GM18861 (cell line): ENCODE results near the gene PLK3.
"Not testable (repeated sequence)": the region's sequence is repeated elsewhere in the genome, so short reads cannot be mapped to it uniquely, and the experiment has no call there.

Source experiments
- ATAC-seq: cut with Tn5 transposase; IDR thresholded peaks from one replicate; pipeline ENCODE4 v1.9.1; 2021; ENCODE audit not compliant: unreplicated experiment

The PLK3 gene

DNA sequence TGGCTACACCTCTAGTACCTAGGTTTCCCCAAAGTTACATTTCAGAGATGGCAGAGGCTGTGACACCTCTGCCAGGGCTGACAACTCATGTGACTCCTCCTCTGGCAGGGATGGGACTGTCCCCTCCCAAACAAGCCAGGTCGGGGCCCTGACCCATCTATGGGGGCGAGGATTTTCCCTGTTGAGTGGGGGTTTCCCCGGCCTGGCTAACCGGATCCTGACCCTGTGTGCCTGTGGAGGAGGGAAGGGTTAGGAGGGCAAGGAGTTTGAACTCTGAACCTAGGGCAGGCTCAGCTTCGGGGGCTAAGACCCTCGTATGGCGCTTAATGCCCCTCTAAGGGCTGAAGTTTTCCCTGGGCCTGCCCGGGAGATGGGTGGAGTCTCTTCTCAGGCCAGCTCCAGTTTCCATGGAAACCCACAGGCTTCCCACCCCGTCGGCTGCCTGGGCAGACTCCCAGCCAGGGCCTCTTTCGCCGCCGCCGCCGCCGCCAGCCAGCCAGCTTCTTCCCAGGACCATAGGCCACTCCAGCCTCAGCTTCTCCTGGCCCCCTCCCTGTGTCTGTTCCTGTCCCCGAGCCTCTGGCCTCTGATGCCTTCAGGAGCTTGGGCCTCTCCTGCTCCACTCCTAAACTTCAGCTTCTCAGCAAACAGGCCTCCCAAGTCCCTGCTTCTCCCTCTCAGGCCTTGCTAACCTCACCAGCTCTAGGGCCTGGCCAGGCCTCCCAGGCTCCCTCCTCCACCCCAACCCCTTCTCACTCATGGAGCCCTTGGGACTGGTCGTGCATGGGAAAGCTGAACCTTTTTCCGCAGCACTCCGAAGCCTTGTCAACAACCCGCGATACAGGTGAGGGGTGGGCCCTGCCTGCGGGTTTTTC, 8.1 kb downstream of the PLK3 start, which contains the start of gene BTBD19:
TSS of gene BTBD19 (plus strand) at position 461 of the 875 bp plus-strand sequence. CDS start at position 759, 298 bp downstream.
- ATAC-seq, result peak; percentile 29

DNA sequence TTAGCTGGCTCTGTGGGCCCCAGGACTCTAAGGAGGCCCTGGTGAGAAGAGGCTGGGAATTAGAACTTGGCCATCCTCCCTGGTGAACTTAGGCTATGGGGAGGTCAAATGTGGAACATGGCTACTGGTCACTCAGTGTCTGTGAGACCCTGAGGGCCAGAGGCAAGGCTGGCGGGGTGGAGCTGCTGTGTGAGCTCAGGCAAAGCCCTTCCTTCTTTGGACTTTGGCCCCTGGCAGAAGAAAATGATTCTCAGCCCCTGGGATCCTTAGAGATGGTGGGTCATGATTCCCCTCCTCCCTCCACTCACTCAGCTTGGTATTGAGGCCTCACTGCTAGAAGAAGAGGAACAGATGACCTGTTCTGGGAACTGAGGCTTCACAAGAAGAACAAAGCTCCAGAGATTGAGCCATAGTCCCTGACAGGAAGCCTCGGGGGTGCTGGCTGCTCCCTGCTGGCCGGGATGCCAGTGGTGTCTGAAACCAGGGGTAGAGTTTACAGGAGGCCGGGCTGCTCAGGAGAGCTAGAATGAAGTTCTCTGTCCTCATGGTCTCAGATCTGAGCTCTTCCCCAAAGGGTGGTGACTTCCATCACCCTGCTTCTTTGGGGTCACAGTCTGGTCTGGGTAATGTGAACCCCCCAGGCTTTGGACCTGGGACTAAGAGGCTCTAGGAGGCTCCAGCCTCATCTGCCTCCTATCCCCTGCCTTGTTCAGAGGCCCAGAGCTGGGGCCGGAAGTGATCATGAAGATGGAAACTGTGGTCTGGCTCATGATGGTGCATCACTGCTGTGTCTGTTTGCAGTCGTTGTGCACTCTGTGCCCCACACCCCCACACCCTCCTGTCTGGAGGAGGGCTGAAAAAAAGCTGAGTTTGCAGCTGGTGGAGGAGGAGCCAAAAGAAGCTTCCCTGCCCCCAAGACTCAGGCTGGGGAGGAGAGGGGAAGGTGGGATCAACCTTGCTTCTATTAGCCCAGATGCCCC, 9.1 kb downstream of the PLK3 start:
- ATAC-seq, result peak; percentile 47

DNA sequence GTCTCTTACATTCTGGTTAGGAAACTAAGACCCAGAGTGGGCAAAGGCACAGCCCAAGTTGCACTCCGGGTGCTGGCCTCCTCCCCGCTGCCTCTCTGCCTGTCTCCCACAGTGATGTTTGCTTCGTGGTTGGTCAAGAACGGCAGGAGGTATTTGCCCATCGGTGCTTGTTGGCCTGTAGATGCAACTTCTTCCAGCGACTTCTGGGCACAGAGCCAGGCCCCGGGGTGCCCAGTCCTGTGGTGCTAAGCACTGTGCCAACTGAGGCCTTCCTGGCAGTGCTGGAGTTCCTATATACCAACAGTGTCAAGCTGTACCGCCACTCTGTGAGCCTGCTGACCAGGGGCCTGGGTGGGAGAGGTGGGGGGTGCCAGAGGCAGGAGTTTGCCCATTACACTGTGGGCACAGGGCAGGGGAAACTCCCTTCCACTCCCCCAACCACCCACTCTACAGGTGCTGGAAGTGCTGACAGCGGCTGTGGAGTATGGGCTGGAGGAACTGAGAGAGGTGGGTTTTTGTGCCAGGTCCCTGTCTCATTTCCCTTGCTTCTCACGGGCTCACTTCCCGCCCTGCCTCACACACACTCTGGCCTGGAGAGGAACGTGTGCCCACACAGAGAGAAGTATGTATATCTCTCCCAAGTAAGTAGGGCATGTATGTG, 10.1 kb downstream of the PLK3 start:
- ATAC-seq, result no peak

DNA sequence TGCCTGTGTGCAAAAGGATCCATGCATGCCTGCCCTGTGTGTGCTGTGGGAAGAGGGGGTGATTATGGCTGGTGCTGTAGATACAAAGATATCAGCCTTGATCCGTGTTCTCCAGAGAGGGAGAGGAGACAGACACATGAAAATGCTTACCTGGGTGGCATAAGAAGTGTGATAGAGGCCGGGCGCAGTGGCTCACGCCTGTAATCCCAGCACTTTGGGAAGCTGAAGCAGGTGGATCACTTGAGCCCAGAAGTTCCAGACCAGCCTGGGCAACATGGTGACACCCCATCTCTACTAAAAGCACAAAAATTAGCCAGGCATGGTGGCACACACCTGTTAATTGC, 10.6 kb downstream of the PLK3 start:
- ATAC-seq, result not testable (repeated sequence)

DNA sequence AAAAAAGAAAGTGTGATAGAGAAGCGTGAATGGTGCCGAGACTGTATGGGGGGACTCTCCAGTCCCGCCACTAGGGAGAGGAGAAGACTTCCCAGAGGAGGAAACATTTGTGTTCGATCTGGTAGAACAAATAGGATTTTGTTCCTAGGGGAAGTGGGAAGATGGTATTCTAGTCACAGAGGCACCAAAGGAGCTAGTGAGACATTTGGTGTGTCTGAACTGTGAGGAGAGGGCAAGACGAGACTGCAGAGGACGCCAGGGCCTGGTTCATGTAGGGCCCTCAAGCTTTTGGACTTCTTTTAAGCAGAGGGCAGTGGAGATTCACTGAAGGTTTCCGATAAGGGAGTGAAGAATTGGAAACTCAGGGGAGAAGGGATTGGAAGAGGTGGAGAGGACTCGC, 11.1 kb downstream of the PLK3 start:
- ATAC-seq, result no peak

DNA sequence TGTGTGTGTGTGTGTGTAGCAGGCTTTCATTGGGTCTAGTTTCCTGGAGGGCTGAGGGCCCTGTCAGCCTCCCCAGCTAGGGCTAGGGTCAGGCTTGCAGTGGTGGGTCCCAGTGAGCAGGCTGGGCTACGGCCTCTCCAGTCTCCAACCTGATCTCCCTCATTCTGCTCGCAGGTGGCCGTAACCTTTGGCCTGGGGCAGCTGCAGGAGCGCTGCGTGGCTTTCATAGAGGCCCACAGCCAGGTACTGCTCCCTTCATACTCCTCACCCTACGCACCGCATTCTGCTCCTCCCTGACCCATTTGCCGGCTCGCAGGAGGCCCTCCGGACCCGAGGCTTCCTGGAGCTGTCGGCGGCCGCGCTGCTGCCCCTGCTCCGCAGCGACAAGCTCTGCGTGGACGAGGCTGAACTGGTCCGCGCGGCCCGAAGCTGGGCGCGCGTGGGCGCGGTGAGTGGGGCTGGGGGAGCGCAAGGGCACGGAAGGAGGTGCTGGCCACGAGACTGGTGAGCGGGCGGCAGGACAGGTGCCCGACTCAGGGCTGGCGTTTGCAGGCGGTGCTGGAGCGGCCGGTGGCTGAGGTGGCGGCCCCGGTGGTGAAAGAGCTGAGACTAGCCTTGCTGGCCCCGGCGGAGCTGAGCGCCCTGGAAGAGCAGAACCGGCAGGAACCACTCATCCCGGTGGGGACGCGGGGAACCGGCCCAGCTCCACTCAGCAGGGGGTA, 12.8 kb downstream of the PLK3 start:
- no peak for ATAC-seq

DNA sequence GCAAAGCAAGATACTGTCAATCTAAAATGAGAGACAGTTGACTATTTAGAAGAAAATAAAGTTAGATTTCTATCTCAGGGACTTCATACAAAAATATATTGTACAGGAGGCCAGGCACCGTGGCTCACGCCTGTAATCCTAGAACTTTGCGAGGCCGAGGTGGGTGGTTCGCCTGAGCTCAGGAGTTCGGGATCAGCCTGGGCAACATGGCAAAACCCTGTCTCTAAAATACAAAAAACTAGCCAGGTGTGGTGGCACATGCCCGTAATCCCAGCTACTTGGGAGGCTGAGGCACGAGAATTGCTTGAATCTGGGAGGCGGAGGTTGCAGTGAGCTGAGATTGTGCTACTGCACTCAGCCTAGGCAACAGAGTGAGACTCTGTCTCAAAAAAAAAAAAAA, 15.7 kb downstream of the PLK3 start:
- ATAC-seq, result not testable (repeated sequence)

DNA sequence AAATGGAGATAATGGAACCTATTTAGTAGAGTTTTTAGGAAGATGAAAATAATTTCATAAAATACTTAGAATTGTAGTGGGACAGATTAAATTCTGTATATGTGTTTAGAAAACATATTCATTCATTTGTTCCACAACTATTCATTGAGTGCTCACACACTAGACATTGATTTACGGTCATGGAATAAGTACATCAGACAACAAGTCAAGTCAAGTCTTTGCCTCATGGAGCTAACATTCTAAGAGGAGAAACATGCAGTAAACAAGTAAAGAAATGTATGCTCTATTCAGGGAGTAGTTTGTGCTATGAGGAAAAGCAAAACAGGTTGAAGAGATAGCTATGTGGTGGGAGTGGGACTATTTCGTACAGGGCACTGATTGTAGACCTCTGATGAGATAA, 17.1 kb downstream of the PLK3 start:
- no peak for ATAC-seq

DNA sequence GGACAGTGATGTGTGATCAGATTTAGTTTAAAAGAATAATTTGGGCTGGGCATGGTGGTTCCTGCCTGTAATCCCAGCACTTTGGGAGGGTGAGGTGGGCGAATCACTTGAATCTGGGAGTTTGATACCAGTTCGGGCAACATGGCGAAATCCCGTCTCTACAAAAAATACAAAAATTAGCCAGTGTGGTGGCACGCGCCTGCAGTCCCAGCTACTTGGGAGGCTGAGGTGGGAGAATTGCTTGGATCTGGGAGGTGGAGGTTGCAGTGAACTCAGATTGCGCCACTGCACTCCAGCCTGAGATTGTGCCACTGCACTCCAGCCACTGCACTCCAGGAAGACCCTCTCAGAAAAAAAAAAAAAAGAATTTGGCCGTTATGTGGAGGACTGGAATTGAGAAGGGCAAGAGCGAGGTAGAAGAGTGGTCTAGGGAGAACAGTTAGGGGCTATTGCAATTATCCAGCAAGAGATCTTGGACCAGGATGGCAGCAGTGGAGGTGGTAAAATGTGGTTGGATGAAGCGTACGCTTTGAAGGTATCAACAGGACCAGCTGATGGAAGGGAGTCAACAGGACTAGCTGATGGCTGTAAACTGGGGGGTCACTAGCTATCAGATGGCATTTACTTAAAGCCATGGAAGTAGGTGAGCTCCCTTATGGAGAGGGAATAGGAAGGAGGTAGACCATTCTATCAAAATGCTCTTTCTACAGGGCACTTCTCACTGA, 17.8 kb downstream of the PLK3 start:
- no peak for ATAC-seq

DNA sequence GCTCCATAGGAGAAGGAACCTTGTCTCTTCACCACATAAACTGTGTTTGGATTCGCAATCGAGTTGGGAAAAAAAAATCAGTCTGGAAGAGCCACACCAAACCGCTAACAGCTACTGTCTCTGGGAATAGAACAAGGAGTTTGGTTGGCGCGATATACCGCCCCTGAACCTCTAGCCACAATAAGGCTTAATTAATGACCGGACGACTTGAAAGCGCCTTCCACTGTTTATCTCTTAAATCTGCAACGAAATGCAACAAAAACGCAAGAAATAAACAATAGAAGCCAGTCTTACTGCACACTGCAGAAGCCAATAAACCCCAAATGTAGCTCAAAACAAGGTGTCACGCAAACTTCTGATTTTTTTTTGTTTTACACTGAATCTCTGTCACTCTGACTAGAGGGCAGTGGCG, 19.0 kb downstream of the PLK3 start:
- ATAC-seq, result no peak

DNA sequence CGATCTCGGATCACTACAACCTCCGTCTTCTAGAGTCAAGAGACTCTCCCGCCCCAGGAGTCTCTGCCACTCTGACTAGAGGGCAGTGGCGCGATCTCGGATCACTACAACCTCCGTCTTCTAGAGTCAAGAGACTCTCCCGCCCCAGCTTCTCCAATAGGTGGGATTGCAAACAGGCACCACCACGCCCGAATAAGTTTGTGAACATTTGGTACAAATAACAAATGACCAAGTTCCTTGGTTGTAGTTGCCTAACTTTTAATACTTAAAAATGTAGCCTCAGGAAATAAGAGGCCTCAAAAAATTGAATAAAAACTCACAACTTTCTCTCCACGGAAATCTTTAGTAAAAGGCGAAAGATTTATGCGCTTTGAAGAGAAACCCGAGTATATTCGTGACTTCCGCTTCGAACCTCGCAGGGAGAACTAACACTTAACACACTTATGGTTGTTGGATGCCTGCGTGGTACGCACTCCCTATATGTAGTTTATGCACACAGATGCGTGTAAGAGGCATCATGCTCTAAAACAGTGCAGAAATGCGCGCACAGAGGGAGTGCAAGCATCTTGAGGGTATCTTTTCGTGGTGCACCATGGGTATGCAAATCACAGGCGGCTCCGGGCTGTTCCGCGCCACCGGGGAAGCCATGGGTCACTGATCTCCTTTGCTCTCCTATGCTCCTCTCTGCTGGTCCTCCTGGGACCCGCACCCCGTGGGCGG, 19.6 kb downstream of the PLK3 start:
- ATAC-seq, result peak; percentile 72

DNA sequence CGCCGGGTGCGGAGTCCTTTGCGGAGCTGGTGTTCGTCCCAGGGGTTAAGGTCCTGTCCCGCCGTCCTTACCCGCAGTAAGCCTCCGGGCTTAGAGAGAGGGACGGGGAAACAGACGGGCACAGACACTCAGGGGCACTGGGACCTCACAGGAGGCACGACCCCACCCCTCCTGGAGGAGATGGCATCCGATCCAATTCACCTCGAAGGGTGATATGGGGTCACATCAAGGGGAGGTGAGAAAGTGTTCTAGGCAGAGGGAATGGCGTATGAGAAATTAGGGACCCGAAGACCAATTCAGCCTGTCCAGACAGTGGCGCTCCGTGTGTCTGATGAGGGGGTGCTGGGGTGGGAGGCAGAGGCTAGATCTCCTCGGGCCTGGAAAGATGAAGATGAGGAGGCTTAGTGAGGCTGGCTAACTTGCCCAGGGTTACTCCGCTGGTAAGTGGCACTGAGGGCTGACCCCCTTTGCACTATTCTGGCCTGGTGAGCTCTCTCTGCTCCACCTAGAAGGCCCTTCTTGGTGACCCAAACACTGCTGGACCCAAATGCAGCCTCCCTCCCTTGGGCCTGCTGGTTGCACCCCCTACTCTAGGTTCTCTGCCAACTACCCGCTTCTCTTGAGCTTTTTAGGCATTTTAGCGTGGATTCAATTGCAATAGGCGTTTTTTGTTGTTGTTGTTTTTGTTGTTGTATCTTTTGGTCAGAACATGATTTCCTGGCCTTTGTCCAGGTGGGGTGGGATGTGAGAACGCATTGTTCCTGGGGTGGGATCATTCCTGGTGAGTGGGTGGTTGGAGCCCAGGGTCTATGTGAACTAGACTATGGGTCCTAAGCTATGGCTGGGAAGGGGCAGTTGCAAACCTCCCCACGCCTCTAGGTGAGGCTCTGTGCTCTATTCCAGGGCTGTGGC, 20.4 kb downstream of the PLK3 start:
- ATAC-seq, result no peak

DNA sequence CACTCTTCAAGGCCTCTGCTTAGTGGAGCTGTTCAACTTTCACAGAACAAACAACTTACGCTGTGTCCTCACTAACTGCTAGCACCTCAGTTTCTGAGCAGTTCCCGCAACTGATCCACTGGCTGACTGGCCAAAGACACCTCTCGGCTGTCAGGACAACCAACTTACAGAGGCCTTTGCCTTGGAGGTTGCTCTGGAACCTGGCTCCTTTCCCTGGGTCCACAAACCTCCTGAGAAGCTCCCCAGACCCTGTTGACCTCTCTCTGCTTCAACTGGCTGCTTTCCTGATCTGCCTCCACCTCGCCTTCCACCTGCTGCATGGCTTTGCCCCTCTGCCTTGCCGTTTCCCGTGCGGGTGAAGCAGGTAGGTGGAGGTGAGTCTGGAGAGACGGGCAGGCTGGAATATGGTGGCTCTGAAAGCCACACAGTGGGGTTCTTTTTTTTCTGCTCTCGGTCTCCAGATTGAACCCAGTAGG, 21.1 kb downstream of the PLK3 start:
- no peak for ATAC-seq

DNA sequence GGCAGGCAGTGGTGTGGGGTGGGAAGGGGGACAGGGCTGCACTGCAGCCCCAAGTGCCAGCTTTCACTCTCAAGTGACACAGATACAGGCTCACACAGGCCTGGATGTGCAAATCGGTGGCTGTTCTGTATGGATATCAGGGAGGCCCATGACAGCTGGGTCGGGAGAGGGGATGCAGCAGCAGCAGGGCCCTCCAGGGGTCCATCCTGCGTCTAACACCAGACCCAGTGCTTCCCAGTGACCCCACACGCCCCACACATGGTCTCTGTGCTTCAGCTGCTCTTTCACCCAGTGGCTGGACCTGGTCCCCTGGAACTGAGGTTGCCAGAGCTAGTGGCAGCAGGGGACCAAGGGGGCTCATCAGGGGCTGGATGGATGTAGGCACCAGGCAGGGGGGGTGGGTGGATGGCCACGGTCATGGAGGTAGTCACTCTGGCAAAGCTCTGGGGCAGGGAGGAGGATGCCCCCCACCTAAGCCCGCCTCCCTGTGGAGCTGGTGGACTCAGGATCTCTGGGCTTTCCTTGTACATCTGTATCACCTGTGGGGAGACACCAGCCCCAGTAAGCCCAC, 22.0 kb downstream of the PLK3 start:
- no peak for ATAC-seq

DNA sequence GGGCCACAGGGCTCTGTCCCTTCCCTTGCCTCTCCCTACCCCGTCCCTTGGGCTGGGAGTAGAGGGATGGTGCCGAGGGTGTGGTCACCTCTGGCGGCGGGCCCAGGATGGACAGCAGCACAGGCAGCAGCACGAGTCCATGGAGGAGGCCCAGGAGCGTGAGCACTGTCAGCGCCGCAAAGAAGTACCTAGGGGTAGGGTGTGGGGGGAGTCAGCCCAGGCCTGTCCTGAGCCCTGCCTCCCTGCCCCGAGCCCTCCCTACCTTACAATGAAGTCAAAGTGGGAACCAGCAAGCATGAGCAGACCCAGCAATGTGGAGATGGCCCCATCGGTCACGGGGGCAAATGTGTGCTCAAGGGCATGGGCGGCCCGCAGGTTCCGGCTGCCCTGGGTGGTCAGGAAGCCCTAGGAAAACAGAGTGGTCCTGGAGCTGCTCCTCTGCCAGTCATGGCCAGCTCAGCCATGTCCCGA, 22.8 kb downstream of the PLK3 start:
- ATAC-seq, result no peak

DNA sequence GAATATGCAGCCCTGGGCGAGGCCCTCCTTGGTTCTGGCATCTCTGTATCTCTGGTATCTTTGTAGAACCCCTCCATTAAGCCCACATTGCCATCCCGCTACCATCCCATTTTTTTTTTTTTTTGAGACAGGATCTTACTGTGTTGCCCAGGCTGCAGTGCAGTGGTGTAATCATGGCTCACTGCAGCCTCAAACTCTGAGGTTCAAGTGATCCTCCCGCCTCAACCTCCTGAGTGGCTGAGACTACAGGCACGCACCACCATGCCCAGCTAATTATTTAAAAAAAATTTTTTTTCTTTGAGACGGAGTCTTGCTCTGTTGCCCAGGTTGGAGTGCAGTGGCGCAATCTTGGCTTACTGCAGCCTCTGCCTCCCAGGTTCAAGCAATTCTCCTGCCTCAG, 24.2 kb downstream of the PLK3 start:
- ATAC-seq, result not testable (repeated sequence)

DNA sequence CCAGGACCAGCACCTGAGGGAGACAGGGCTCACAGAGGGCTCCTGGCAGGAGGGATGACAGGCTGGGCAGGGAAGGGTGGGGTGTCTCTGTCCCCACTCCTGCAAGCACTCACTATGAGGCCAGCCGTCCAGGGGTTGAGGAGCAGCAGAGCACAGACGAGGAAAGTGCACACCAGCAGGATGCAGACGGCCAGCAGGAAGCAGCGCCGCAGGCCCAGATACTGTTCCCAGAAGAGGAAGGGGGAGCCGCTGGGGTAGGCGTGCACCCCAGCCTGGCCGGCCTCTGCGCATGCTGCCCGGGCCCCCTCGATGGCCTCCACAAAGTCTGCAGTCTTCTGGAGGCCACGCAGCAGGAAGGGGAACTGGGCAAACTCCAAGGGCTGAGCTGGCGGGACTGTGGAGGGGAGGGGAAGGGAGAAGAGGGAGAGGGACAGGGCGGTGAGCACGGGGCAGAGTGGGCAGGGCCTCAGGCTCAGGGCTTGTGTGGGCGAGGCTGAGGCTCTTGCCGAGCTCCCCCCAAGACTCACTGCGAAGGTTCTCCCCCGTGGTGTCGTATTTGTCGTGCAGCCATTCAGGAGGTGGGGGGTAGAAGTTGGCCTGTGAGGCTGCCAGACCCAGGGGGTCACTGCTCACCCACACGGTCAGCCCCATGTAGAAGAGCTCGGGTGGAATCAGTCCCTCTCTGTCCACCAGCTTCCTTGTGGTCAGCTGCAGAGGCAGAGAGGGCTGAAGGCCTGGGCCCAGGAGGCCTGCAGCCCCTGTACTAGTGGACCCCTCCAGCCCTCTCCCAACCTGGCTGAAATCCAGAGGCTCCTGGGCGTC, 26.4 kb downstream of the PLK3 start:
- no peak for ATAC-seq
